DND-41 (cell line): ENCODE measurements around the gene DMRT1.
A peak's percentile ranks its signal among the peaks of the same experiment; 100 is the strongest.

Experiments used
- ATAC-seq: fragments of 200-7000 bp; cut with Tn5 transposase; 3 replicates; pipeline ENCODE4 v1.9.1; 2021; ENCODE audit warnings: low read depth; ENCODE audit not compliant: insufficient read depth
- DNase-seq: peaks from one replicate; pipeline ENCODE4 v3.0.0-alpha.2; 2020
- H2AFZ ChIP-seq: 2 replicates; pipeline ENCODE4 v1.6.0; 2012; ENCODE audit warnings: low read depth, low read length
- H3K27ac ChIP-seq: 2 replicates; pipeline ENCODE4 v1.5.1; 2012; ENCODE audit warnings: low read length, inconsistent platforms
- H3K27me3 ChIP-seq: fragments of 200-600 bp; sonication (generic); 2 replicates; pipeline ENCODE4 v1.6.0; 2012; ENCODE audit warnings: low read length, mild to moderate bottlenecking, inconsistent platforms; ENCODE audit not compliant: insufficient read depth, poor library complexity
- H3K36me3 ChIP-seq: 2 replicates; pipeline ENCODE4 v1.5.1; 2012; ENCODE audit warnings: low read length, inconsistent platforms; ENCODE audit not compliant: insufficient read depth
- H3K4me1 ChIP-seq: 2 replicates; pipeline ENCODE4 v1.5.1; 2012; ENCODE audit warnings: mild to moderate bottlenecking, low read length; ENCODE audit not compliant: insufficient read depth
- H3K4me2 ChIP-seq: 2 replicates; pipeline ENCODE4 v1.6.0; 2012; ENCODE audit warnings: mild to moderate bottlenecking, moderate library complexity, low read length, inconsistent platforms; ENCODE audit not compliant: insufficient read depth
- H3K4me3 ChIP-seq, 2 experiments: fragments of 200-600 bp in 1 of 2; shearing (Covaris generic) in 1 of 2; 2 replicates each; pipeline ENCODE4 v1.5.1; 2012 to 2016; ENCODE audit warnings: inconsistent platforms in 2 of 2, low read length in 2 of 2, mild to moderate bottlenecking in 2 of 2, low read depth in 1 of 2, moderate library complexity in 1 of 2
- H3K79me2 ChIP-seq: 2 replicates; pipeline ENCODE4 v1.6.0; 2012; ENCODE audit warnings: low read length, inconsistent platforms; ENCODE audit not compliant: insufficient read depth
- H3K9ac ChIP-seq: 2 replicates; pipeline ENCODE4 v1.6.0; 2012; ENCODE audit warnings: low read depth, mild to moderate bottlenecking, inconsistent platforms, low read length, moderate library complexity
- H3K9me3 ChIP-seq: 2 replicates; pipeline ENCODE4 v1.5.1; 2012; ENCODE audit warnings: low read length, moderate library complexity, mild to moderate bottlenecking, inconsistent platforms; ENCODE audit not compliant: insufficient read depth, severe bottlenecking
- H4K20me1 ChIP-seq: 2 replicates; pipeline ENCODE4 v1.6.0; 2012; ENCODE audit warnings: low read length; ENCODE audit not compliant: insufficient read depth
- EZH2 ChIP-seq: IDR thresholded peaks from 3 replicates; pipeline ENCODE4 v1.6.1; 2012; ENCODE audit warnings: borderline replicate concordance, low read depth, mild to moderate bottlenecking, moderate library complexity, low read length, inconsistent platforms; ENCODE audit not compliant: severe bottlenecking
- TF ChIP-seq, protein P1 (sequence below): IDR thresholded peaks from 2 replicates; pipeline ENCODE4 v1.5.1; 2012; ENCODE audit warnings: borderline replicate concordance, low read length, moderate library complexity, mild to moderate bottlenecking; ENCODE audit not compliant: poor library complexity, severe bottlenecking; ENCODE audit errors: extremely low read depth

Gene DMRT1

DNA sequence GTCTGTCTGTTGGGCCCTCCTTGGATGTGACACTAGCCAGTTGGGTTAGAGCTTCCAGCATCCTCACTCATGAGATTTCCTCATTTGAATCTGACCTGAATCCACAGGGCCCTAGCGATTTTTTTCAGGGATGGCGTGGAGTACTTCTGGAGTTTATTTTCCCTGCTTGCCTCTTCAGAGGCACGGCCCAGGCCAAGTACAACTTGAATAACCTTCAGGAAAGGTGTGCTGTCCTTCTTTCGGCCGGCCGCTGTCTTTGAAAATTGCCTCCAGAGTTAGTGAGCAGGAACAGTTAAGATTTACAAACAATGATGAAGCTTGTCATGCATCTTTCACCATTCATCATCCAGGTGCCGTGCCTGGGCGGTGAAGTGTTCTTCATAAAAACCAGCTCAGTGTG lies 85.5 kb downstream of the DMRT1 start:
- no peak for ATAC-seq

DNA sequence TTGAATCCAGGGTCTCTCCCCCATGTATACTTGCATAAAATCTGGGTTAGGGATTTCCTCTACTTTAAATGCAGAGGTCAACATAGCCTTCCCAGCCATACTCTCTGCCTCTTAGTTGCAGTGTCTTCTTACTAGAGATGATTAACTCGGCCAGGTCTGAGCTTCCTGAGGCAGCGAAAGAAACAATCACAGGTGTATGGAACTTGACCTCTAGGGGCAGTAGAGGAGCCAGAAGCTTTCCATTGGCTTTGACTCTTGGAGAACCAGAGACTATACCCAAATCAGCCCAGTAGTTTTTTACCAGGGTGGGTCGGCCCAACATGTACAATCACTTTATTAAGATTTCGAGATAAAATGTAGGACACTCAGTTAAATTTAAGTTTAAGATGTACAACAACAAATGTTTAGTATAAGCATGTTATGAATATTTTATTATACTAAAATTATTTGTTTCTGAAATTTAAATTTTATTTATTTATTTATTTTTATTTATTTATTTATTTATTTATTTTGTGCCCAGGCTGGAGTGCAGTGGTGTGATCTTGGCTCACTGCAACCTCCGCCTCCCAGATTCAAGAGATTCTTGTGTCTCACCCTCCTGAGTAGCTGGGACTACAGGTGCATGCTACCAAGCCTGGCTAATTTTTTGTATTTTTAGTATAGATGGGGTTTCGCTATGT lies 87.0 kb downstream of the DMRT1 start:
- H3K9ac ChIP-seq = no peak overlapping the region
- H3K36me3 ChIP-seq = no peaks in the 10 kb centered on the region
- no peaks in the 10 kb centered on the region for H3K9me3 ChIP-seq
- no peak overlapping the region for H3K4me3 ChIP-seq
- H4K20me1 ChIP-seq = no peaks in the 10 kb centered on the region; the same call in 1 of the 2 replicates
- TF ChIP-seq, protein P1, sequence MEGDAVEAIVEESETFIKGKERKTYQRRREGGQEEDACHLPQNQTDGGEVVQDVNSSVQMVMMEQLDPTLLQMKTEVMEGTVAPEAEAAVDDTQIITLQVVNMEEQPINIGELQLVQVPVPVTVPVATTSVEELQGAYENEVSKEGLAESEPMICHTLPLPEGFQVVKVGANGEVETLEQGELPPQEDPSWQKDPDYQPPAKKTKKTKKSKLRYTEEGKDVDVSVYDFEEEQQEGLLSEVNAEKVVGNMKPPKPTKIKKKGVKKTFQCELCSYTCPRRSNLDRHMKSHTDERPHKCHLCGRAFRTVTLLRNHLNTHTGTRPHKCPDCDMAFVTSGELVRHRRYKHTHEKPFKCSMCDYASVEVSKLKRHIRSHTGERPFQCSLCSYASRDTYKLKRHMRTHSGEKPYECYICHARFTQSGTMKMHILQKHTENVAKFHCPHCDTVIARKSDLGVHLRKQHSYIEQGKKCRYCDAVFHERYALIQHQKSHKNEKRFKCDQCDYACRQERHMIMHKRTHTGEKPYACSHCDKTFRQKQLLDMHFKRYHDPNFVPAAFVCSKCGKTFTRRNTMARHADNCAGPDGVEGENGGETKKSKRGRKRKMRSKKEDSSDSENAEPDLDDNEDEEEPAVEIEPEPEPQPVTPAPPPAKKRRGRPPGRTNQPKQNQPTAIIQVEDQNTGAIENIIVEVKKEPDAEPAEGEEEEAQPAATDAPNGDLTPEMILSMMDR = peak; percentile 63
- TF ChIP-seq EZH2 = no peak
- H3K27me3 ChIP-seq = peaks cover under 1% of the 10 kb centered on the region
- no peak overlapping the region for H3K27ac ChIP-seq
- H2AFZ ChIP-seq = no peak overlapping the region
- no peaks in the 10 kb centered on the region for H3K4me1 ChIP-seq
- H3K4me2 ChIP-seq = no peak overlapping the region
- peak; percentile 10 for DNase-seq
- H3K79me2 ChIP-seq = no peaks in the 10 kb centered on the region
- ATAC-seq = 0 out of 3 replicates have a peak, but pooled peaks have one; percentile 49

More for the DNA sequence above, 85.5 kb downstream of the DMRT1 start:
- no peaks in the 10 kb centered on the region for H3K36me3 ChIP-seq
- H3K27ac ChIP-seq = no peak overlapping the region
- H3K9ac ChIP-seq = no peak overlapping the region
- H2AFZ ChIP-seq = no peak overlapping the region
- no peaks in the 10 kb centered on the region for H3K9me3 ChIP-seq
- H3K4me3 ChIP-seq = no peak overlapping the region
- TF ChIP-seq, protein P1 = no peak
- no peak for TF ChIP-seq EZH2
- DNase-seq = no peak
- H3K4me2 ChIP-seq = no peak overlapping the region
- no peaks in the 10 kb centered on the region; the same call in 1 of the 2 replicates for H4K20me1 ChIP-seq
- peaks cover 3% of the 10 kb centered on the region for H3K27me3 ChIP-seq
- no peaks in the 10 kb centered on the region for H3K79me2 ChIP-seq
- no peaks in the 10 kb centered on the region for H3K4me1 ChIP-seq

DNA sequence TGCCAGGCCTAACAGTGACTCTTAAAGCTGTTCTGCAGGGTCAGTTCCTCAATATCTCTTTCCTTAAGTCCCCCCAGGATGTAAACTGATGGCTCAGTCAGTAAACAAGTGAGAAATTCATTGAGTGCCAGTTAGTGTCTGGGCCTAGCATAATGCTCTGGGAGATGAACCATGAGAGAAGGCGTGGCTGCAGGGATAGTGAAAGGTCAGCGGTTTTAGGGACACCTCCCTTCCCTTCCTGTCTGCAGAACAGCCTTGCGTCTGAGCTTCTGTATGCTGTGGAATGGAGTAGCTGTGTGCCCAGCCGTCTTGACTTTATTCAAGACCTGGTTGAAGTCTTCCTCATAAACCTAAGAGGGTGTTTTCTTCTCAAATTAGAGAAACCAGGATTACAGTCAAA lies 88.2 kb downstream of the DMRT1 start:
- TF ChIP-seq EZH2 = no peak
- TF ChIP-seq, protein P1 = no peak
- H3K4me2 ChIP-seq = no peak overlapping the region
- H3K79me2 ChIP-seq = no peaks in the 10 kb centered on the region
- peaks cover 6% of the 10 kb centered on the region for H3K27me3 ChIP-seq
- DNase-seq (no peak), ATAC-seq (no peak)
- no peaks in the 10 kb centered on the region for H3K4me1 ChIP-seq
- no peaks in the 10 kb centered on the region for H3K36me3 ChIP-seq
- H3K4me3 ChIP-seq = no peak overlapping the region
- no peak overlapping the region for H3K9ac ChIP-seq
- no peak overlapping the region for H2AFZ ChIP-seq
- H4K20me1 ChIP-seq = no peaks in the 10 kb centered on the region; the same call in 1 of the 2 replicates
- no peaks in the 10 kb centered on the region for H3K9me3 ChIP-seq
- H3K27ac ChIP-seq = no peak overlapping the region
